Measurements from ENCODE around the gene AFF3. TPM values are rescaled to one million over a fixed set of nuclear protein-coding genes. Genes with fewer than 3 reads are reported as not detected.
"Not testable (repeated sequence)": the region's sequence is repeated elsewhere in the genome, so short reads cannot be mapped to it uniquely, and the experiment has no call there.

Gene AFF3
- total RNA-seq, 4 donors from 2014 or later, result 8.5 to 77.2 (median 27.1) TPM

DNA sequence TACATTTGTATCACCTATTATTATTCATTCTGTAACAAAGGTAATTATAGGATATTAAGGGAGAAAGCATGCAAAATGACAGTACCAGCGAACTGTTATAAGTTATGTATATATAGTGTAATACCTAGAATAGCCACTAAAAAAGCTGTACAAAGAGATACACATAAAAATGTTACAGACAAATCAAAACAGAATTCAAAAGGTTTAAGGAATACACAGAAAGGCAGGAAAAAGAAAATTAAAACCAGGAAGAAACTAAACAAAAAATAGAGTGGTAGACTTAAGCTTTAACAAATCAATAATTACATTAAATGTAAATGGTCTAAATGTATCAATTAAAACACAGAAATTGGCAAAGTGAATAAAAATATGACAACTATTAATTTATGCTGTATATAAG is 476.1 kb downstream of the AFF3 start:
- Histone ChIP-seq H3K27ac (no peak overlapping the region), H3K9me3 (no peaks in the 10 kb centered on the region), H3K27me3 (no peaks in the 10 kb centered on the region), H3K4me1 (peaks cover 12 to 13% of the 10 kb centered on the region in 2 donors), H3K36me3 (no peaks in the 10 kb centered on the region), H3K4me3 (no peak overlapping the region)
- TF ChIP-seq CTCF (IDR thresholded peaks at IDR 0.05) (no peak), POLR2A (IDR thresholded peaks at IDR 0.05) (no peak)
- no peak for DNase-seq
- intact Hi-C loops (cut with DNase I; ENCODE audit: low total_unique reads), result no loop called here

- intact Hi-C loops (cut with DNase I; ENCODE audit: low total_unique reads), result no loop called here
- Histone ChIP-seq H3K4me1 (peaks cover 12 to 13% of the 10 kb centered on the region in 2 donors), H3K27ac (no peak overlapping the region), H3K9me3 (no peaks in the 10 kb centered on the region), H3K27me3 (no peaks in the 10 kb centered on the region), H3K4me3 (no peak overlapping the region), H3K36me3 (no peaks in the 10 kb centered on the region)
- DNase-seq, result no peak
- TF ChIP-seq POLR2A (IDR thresholded peaks at IDR 0.05) (no peak), CTCF (IDR thresholded peaks at IDR 0.05) (no peak)
These were observed 478.7 kb downstream of the AFF3 start for GRCh38 chr2:99663641-99664040.

GRCh38 chr2:99662761-99663341 is 479.5 kb downstream of the AFF3 start:
- Histone ChIP-seq H3K27me3 (no peaks in the 10 kb centered on the region), H3K4me1 (peaks cover 12 to 13% of the 10 kb centered on the region in 2 donors), H3K36me3 (no peaks in the 10 kb centered on the region), H3K4me3 (no peak overlapping the region), H3K27ac (no peak overlapping the region), H3K9me3 (no peaks in the 10 kb centered on the region)
- DNase-seq, result peak; percentile 51 to 54
- TF ChIP-seq CTCF (IDR thresholded peaks at IDR 0.05) (no peak), POLR2A (IDR thresholded peaks at IDR 0.05) (no peak)
- intact Hi-C loops (cut with DNase I; ENCODE audit: low total_unique reads), result no loop called here

DNA sequence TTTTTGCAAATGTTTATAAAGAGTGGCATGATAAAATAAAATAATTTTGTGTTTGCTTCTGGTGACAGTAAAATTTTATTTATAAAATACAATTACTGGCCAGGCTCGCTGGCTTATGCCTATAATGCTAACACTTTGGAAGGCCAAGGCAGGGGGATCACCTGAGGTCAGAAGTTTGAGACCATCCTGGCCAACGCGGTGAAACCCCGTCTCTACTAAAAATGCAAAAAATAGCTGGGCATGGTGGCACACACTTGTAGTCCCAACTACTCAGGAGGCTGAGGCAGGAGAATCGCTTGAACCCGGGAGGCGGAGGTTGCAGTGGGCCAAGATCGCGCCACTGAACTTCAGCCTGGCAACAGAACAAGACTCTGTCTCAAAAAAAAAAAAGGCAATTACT is 480.6 kb downstream of the AFF3 start:
- H3K4me1 ChIP-seq, result peaks cover 12 to 13% of the 10 kb centered on the region in 2 donors
- H3K36me3 ChIP-seq; H3K9me3 ChIP-seq; intact Hi-C loops (cut with DNase I; ENCODE audit: low total_unique reads); H3K27me3 ChIP-seq; DNase-seq; H3K27ac ChIP-seq; H3K4me3 ChIP-seq: not testable (repeated sequence)

GRCh38 chr2:99660616-99661406 is 481.6 kb downstream of the AFF3 start:
- Histone ChIP-seq H3K9me3 (no peaks in the 10 kb centered on the region), H3K36me3 (no peaks in the 10 kb centered on the region), H3K4me1 (peaks cover 12 to 13% of the 10 kb centered on the region in 2 donors), H3K27me3 (no peaks in the 10 kb centered on the region), H3K27ac (peak overlapping the region; percentile 7 to 9), H3K4me3 (no peak overlapping the region)
- intact Hi-C loops (cut with DNase I; ENCODE audit: low total_unique reads), result no loop called here
- DNase-seq, result no peak
- TF ChIP-seq CTCF (IDR thresholded peaks at IDR 0.05) (no peak), POLR2A (IDR thresholded peaks at IDR 0.05) (no peak)

All from uterus (tissue), 4 donors.